Upper lobe of left lung (tissue), 4 donors: ENCODE results near the gene CGB5.
"Not testable (repeated sequence)": the region's sequence is repeated elsewhere in the genome, so short reads cannot be mapped to it uniquely, and the experiment has no call there.

ENCODE experiments used
- CTCF ChIP-seq, 6 experiments: fragments of 450-650 bp in 4 of 6; fragments of 200-600 bp in 2 of 6; sonication (generic) in 2 of 6; IDR thresholded peaks; one replicate each; pipeline ENCODE4 v1.5.1; 2016 to 2019; ENCODE audit warnings: antibody characterized with exemption in 6 of 6
- POLR2AphosphoS5 ChIP-seq, 2 donors: sonication (generic); formaldehyde crosslinking; IDR thresholded peaks; one replicate each; pipeline ENCODE4 v1.5.1; 2017; ENCODE audit warnings: antibody characterized with exemption in 2 of 2

DNA sequence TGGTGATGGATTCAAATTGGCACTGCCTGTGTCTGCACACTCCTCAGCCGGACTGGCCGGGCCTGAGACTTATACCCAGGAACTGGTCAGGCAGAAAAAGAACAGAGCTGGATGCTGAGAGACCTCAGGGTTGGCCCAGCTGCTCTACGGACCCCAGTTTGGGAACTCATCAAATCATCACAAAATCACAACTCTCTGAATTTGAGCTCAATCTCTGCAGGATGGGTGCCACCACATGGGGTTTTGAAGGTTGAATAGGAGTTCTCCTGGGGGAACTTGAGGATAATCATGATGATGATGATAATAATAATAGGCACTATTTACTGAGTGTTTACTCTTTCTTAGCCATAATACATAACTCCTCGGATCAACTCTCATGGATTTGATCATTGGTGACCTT is 982 bp upstream of the CGB5 start:
- TF ChIP-seq CTCF, POLR2AphosphoS5 (IDR thresholded peaks at IDR 0.05): not testable (repeated sequence)
